ENCODE results near the gene MYBPH. TPM values are rescaled to one million over a fixed set of nuclear protein-coding genes. Genes with fewer than 3 reads are reported as not detected.

MYBPH gene
- total RNA-seq, 4 donors from 2014 or later: not detected

GRCh38 chr1:203145321-203146041, 30.1 kb downstream of the MYBPH start:
- DNase-seq: no peak
- WGBS, 2 donors: 66 to 72% methylated on average over 5 to 6 of the region's 13 CpGs

GRCh38 chr1:203144661-203145060, 31.0 kb downstream of the MYBPH start:
- 55 to 69% methylated on average over 4 to 5 of the region's 6 CpGs for WGBS, 2 donors
- TF ChIP-seq POLR2A (IDR thresholded peaks at IDR 0.05): no peak
- TF ChIP-seq, protein P1, sequence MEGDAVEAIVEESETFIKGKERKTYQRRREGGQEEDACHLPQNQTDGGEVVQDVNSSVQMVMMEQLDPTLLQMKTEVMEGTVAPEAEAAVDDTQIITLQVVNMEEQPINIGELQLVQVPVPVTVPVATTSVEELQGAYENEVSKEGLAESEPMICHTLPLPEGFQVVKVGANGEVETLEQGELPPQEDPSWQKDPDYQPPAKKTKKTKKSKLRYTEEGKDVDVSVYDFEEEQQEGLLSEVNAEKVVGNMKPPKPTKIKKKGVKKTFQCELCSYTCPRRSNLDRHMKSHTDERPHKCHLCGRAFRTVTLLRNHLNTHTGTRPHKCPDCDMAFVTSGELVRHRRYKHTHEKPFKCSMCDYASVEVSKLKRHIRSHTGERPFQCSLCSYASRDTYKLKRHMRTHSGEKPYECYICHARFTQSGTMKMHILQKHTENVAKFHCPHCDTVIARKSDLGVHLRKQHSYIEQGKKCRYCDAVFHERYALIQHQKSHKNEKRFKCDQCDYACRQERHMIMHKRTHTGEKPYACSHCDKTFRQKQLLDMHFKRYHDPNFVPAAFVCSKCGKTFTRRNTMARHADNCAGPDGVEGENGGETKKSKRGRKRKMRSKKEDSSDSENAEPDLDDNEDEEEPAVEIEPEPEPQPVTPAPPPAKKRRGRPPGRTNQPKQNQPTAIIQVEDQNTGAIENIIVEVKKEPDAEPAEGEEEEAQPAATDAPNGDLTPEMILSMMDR (IDR thresholded peaks at IDR 0.05): no peak
- DNase-seq: no peak
- H3K9me3 ChIP-seq: no peaks in the 10 kb centered on the region
- H3K4me3 ChIP-seq: no peak overlapping the region
- H3K27ac ChIP-seq: no peak overlapping the region
- H3K4me1 ChIP-seq: no peaks in the 10 kb centered on the region
- intact Hi-C loops (cut with DNase I): no loop called here
- peaks cover 0 to 3% (median 0%) of the 10 kb centered on the region in 4 donors for H3K27me3 ChIP-seq
- H3K36me3 ChIP-seq: no peaks in the 10 kb centered on the region

More at GRCh38 chr1:203145321-203146041, 30.1 kb downstream of the MYBPH start:
- Histone ChIP-seq H3K4me3 (no peak overlapping the region), H3K27ac (no peak overlapping the region), H3K36me3 (no peaks in the 10 kb centered on the region), H3K4me1 (no peaks in the 10 kb centered on the region), H3K9me3 (no peaks in the 10 kb centered on the region), H3K27me3 (peaks cover 0 to 3% (median 0%) of the 10 kb centered on the region in 4 donors)
- TF ChIP-seq, protein P1 (IDR thresholded peaks at IDR 0.05): no peak
- TF ChIP-seq POLR2A (IDR thresholded peaks at IDR 0.05): no peak
- intact Hi-C loops (cut with DNase I): no loop called here

DNA sequence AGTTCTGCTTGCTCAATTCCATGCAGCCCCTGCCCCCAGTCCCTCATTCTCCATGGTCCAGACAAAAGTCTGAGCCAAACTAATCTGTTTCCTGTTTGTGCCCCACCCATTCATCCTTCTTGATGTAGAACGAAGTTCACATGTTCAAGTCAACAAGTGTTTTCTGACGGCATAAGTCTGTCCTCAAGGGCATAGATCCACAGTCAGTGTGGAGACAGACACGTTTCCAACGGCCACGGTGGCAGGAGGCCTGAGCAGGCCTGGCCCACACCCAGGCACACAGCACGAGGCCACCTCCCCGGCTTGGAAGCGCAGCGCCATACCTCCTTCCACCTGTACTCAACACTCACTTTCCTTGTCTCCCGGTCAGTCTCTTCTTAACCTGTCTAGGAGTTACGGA, 32.0 kb downstream of the MYBPH start:
- DNase-seq: no peak
- Histone ChIP-seq H3K4me1 (no peaks in the 10 kb centered on the region), H3K4me3 (no peak overlapping the region), H3K27ac (no peak overlapping the region), H3K9me3 (no peaks in the 10 kb centered on the region), H3K36me3 (no peaks in the 10 kb centered on the region), H3K27me3 (peaks cover 0 to 13% (median 0%) of the 10 kb centered on the region in 4 donors)
- no peak for TF ChIP-seq POLR2A (IDR thresholded peaks at IDR 0.05)
- TF ChIP-seq, protein P1 (IDR thresholded peaks at IDR 0.05): no peak
- intact Hi-C loops (cut with DNase I): no loop called here
- WGBS, 2 donors: 79% methylated on average over 7 to 10 of the region's 11 CpGs

DNA sequence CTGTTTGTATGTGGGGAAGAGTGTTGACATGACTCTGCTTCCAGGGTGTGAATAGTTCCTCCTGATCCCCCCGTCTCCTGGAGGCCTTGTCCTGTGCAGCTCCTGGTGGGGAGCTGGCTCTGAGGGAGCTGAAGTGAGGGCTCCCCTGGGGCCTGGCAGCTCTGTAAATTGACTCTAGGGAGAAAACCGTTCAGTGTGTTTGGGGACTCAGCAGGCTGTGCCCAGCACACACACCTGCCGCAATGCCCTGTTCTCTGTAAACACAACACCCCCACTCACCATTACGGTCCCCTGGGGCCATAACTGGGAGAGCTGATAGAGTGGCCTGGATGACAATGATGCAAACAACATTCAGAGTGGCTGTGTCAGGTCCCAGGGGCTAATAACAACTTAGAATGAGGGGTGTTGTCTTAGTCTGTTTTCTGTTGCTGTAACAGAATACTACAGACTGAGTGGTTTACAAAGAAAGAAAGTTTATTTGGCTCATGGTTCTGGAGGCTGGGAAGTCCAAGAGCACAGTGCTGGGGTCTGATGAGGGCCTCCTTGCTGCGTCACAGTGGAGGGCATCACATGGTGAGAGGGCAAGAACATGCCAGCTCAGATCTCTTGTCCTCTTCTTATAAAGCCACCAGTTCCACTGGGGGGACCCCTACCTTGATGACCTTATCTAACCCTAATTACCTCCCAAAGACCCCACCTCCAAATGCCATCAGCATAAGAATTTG, 32.8 kb downstream of the MYBPH start:
- no peak for TF ChIP-seq POLR2A (IDR thresholded peaks at IDR 0.05)
- TF ChIP-seq, protein P1 (IDR thresholded peaks at IDR 0.05): no peak
- Histone ChIP-seq H3K27ac (no peak overlapping the region), H3K36me3 (no peaks in the 10 kb centered on the region), H3K4me3 (no peak overlapping the region), H3K4me1 (no peaks in the 10 kb centered on the region), H3K9me3 (no peaks in the 10 kb centered on the region), H3K27me3 (peaks cover 0 to 18% (median 0%) of the 10 kb centered on the region in 4 donors)
- WGBS, 2 donors: 70 to 74% methylated on average over 3 to 4 of the region's 5 CpGs
- no peak for DNase-seq
- intact Hi-C loops (cut with DNase I): no loop called here

DNA sequence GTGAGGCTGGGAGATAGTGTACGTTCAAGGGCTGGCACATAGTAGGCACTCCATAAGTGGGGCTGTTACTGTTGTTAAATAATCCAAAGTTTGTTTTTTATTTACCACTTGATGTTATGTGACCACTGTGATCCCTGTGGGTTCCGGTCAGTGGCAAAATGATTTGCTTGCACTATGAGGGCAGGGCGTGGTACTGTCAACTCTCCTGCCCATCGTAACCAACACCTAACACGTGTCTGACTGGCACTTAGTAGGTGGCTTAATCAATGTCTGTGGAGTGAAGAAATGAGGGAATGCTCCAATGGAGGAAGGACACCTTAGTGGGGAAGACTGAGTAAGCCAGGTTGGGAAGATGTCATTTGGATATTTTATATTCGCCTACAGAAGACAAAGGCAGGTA, 33.5 kb downstream of the MYBPH start:
- 80 to 86% methylated on average over 6 of the region's 6 CpGs for WGBS, 2 donors
- Histone ChIP-seq H3K4me1 (no peaks in the 10 kb centered on the region), H3K4me3 (no peak overlapping the region), H3K9me3 (no peaks in the 10 kb centered on the region), H3K36me3 (no peaks in the 10 kb centered on the region), H3K27ac (no peak overlapping the region), H3K27me3 (peaks cover 0 to 20% (median 0%) of the 10 kb centered on the region in 4 donors)
- DNase-seq: no peak
- TF ChIP-seq, protein P1 (IDR thresholded peaks at IDR 0.05): no peak
- TF ChIP-seq POLR2A (IDR thresholded peaks at IDR 0.05): no peak
- intact Hi-C loops (cut with DNase I): no loop called here
